GM18505 (cell line): ENCODE measurements around the gene PCDHB1.

Experiments used
- ATAC-seq: cut with Tn5 transposase; IDR thresholded peaks from one replicate; pipeline ENCODE4 v1.9.1; 2021; ENCODE audit not compliant: unreplicated experiment
- POLR2A ChIP-seq: IDR thresholded peaks from 4 replicates; pipeline ENCODE4 v1.6.1; 2011; ENCODE audit warnings: borderline replicate concordance; ENCODE audit not compliant: insufficient read depth, insufficient read length; ENCODE audit errors: extremely low read depth

The PCDHB1 gene, protein sequence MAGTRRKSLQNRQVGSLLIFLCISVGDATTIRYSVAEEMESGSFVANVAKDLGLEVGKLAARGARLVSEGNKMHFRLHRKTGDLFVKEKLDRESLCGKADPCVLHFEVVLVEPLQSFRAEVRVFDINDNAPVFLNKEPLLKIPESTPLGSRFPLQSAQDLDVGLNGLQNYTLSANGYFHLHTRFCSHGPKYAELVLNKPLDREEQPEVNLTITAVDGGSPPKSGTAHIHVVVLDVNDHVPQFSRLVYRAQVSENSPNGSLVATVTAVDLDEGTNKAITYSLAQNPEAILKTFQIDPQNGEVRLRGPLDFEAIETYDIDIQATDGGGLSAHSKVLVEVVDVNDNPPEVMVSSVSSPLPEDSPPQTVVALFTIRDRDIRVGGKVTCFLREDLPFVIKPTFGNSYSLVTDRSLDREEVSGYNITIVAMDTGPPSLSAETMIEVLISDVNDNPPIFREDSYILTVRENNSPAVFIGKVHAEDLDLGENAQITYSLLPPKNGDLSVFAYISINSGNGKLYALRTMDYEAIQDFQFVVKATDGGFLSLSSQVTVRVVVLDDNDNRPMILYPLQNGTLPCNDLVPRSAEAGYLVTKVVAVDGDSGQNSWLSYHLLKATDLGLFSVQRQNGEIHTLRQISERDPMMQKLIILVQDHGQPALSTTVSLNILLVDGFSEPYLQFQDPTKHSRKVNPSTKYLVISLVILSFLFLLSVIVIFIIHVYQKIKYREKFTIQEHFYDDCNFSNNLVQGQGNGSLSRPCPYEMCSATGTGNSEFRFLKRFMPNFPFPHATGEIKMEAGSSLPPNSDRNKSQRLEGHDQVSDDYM

DNA sequence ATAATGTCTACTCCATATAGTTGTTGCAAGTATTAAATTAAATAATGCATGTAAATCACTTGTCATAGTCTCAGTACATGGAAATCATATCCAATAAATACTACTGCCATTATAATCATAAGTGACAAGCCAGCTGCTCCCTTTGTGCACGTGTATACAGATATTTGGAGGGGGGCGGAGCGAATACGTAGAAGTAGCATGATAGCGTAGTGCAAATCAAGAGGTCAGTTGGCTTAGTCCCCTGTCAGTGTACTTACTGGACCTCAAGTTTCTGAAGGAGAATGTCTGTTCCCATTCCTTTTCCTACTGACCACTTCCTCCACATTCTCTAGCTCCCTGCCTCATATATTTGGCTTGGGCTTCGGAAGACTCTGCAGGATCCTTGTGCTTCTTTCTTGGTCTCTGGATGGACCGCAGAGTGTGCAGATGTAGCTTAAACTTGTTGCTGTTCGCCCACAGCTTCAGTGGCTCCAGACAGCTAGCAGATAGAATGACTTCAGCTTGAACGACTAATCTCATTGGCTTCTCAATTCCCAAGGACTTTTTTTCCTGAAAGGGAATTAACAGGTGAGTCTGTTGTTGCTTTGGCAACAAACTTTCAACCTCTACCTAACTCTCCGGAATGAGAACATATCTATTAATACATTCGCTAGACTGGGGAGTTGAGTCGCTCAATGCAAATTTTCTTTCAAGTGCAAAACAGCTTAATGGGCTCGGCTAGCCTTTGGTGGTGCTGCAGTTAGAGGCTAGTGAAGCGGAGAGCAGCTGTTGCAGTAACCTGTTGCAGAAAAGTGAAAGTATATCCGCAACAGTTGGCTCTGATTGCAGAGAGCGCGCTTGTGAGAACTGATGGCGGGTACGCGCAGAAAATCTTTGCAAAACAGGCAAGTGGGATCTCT lies at the start of gene PCDHB1:
PCDHB1 (plus strand) TSS at position 753 of the 899 bp plus-strand sequence; CDS start at position 850, 97 bp downstream.
- no peak for TF ChIP-seq POLR2A

DNA sequence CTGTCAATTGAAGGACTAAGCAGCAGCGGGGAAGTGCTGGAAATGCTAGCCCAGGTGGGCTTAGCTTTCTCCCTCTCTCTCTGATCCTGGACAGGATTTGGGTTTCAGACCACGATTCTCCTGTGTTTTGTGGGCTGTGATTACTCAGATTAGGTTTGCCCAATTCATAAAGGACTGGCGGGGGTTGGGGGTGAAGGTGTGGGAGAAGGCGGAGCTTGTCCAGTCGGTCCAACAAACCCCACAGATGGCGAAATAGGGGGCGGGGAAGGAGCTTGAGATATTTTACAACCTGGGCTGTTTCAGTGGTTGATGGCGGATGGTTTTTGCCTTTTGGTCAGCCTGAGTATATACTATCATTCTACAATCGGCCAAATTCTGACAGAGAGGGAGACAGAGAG lies 49.7 kb upstream of the PCDHB1 start:
- TF ChIP-seq POLR2A: no peak
- no peak for ATAC-seq

More for the DNA sequence above, at the start of gene PCDHB1:
- ATAC-seq: no peak

DNA sequence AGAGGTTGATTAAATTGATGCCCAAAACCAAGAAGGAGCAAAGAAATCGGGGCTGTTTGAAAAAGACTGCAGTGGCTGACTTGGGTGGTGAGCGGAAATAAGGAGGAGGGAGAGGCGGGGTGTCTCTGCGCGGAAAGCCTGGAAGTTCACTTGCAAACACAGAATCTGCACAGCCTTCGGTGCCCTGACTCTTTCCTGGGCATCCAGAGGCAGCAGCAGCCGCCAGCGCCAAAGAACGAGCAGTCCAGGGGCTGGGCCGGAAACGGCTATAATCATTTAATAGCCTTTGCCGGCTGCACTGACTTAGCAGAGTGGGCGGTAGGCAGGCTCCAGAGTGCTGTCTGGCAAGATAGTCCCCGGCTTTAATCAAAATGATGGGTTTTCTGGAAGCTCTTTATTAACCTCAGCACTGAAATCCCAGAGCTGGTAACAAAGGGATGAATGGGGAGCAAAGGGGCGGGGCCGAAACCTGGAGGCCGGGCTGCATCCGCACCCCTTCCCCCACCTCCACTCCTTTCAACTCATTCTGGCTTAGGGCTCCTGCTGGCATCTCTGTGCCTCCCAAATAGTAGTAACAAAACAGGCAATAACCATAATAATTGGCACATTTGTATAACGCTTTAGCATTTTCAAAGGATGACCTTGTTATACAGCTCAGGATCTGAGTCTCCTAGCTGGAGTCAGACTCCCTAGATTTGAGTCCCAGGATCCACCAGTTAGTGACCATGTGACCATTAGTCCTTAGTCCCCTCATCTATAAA lies 49.1 kb upstream of the PCDHB1 start:
- no peak for TF ChIP-seq POLR2A
- no peak for ATAC-seq

DNA sequence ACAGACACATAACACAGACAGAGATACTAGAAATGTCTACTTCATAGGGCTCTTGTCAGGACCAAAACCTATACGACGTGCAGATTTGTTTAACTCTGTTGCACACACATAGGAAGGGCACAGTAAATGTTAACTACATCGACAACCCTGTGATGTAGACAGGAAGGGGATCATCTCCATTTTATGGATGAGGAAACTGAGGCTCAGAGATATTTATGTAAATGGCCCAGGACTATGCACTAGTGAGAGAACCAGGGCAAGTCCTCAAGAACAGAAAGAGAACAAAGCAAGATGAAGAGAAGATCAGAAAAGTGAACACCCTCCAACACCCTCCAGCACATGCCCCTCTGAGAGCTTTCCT lies 48.6 kb upstream of the PCDHB1 start:
- no peak for ATAC-seq
- TF ChIP-seq POLR2A: no peak

DNA sequence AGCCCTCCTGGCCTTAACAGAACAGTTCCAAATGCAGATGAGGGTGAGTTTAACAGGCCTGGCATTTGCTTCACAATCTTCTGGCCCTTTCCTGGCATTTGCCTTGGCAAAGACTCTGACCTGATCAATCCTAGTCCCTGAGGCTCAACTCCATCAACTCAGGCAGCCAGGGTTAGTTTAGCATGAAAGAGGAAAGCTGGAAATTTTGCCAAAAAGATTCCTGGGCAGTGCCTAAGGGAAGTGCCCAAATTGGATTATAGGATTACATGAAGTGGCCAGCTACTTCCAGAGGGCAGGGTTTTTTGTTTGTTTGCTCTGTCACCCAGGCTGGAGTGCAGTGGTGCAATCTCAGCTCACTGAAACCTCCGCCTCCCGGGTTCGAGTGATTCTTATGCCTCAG lies 48.1 kb upstream of the PCDHB1 start:
- no peak for TF ChIP-seq POLR2A
- no peak for ATAC-seq

DNA sequence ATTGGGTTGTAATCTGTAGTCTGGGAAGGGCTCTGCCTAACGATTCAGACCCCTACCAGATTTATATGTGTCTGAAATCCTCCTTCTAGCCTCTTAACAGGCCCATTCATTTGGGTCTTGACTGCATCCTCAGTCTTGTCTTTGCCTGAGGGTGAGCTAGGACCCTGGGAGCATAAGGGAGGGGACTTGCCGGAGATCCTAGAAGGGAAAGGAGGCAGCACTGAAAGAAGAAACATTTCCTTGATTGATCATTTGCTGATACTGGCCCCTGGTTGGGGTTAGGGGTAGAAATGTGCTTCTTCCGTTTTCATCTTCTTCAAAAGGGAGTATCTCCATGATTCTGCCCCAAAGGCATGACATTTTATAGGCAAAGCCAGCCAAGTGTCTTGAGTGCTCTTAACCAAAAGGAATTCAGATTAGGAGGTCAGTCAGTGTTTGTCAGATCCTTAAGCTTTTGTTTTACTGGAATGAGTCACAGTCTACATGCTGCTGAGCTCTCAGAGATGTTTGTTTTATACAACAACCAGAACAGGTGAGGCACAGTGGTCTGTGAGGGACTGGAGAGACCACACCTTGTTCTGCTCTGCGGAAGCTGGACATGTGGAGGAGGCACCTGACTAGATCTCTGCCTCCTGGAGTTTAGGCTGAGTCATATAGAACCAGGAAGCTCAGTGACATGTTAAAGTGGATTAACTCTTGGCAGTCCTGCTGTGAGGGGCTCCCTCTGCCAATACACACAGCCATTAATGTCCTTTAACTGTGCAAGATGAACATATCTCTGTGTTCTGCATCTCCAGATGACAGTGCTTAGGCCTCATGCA lies 47.2 kb upstream of the PCDHB1 start:
- no peak for ATAC-seq

DNA sequence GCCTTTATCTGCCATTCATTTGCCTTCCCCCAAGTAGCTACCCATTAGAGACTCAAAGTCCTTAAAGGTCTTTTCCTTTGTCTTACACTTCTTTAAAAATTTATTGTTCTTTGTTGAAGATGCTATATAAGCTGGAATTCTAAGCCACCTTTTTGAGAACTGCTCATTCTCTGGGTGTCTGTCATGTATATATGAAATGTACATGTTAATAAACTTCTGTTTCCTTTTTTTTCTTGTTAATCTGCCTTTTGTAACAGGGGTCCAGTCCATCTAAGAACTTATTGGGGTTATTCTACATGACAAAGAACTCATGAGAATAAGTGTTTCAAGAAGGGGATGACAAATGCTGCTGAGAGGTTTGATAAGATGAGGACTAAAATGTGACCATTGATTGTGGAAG lies 43.4 kb upstream of the PCDHB1 start:
- ATAC-seq: no peak
- TF ChIP-seq POLR2A: no peak

More for the DNA sequence above, 47.2 kb upstream of the PCDHB1 start:
- no peak for TF ChIP-seq POLR2A

DNA sequence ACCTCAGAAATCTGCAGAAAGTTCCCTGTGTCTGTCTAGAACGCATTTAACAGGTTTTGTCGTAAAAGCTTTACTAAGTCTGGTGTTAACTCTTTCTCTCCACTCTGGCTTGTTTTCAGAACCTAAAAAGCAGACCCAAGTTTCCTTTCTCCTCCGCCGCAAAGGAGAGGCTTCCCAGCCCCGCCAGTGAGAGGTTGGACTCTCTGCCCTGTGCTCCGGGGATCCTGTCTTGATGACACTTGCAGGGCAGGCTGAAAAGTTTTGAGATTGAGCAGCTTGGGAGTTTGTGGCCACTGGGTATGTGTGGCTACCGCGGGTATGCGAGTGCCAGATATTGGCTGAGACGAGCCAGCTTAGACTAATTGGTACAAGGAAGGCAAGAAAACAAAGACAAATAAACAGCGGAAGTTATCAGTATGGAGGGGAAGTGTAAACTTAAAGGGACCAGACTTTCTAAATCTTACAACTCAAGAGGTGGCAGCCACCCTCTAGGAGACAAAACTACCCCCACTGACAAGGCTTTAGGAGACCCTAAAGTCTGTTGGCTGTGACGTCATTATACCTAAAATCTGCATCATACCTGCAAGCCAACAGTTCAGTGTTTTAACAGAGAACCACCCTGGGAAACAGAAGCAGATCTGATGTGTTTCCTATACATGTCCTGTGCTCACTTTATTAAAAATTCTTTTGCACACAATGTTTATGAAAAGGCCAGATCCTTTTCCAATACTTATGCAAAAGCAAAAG lies 41.0 kb upstream of the PCDHB1 start:
- ATAC-seq: no peak
- TF ChIP-seq POLR2A: no peak

DNA sequence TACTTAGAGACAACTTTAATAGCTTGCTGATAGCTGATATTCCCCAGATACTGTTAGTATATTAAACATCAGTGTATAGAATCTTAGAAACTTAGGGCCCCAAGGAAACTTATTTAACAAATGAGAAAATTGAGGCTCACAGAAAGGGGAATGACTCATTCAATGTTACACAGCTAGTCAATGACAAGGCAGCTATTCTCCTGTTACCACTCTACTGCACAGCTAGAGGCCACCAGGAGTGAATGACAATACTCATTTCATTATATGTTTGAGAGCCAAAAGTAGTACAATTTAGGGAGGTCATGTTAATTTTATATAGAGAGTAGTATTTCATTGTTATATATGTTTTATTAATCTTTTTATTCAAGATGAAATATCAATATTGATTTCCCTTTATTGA lies 33.2 kb upstream of the PCDHB1 start:
- no peak for TF ChIP-seq POLR2A
- no peak for ATAC-seq

DNA sequence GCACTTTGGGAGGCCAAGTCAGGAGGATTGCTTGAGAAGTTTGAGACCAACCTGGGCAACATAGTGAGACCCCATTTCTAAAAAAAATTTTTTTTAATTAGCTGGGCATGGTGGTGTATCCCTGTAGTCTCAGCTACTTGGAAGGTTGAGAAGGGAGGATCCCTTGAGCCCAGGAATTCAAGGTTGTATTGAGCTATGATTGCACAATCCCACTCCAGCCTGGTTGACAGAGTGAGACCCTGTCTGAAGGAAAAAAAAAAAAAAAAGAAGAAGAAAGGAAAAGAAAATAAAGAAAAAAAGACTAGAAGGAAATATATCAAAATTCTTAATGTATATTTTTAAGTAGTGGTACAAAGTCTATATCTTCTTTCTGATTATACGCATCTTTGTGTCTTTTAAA lies 28.8 kb upstream of the PCDHB1 start:
- no peak for TF ChIP-seq POLR2A
- ATAC-seq: no peak

DNA sequence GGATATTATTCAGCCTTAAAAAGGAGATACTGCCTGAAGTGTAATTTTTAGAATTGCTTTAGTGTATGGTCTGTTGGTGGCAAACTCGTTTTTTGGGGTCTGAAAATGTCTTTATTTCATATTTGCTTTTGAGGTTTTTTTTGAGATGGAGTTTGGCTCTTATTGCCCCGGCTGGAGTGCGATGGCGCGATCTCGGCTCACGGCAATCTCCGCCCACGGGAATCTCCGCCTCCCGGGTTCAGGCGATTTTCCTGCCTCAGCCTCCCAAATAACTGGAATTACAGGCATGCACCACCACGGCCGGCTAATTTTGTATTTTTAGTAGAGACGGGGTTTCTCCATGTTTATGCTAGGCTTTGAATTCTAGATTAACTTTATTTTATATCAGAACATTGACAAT lies 20.2 kb upstream of the PCDHB1 start:
- ATAC-seq: no peak
- no peak for TF ChIP-seq POLR2A

DNA sequence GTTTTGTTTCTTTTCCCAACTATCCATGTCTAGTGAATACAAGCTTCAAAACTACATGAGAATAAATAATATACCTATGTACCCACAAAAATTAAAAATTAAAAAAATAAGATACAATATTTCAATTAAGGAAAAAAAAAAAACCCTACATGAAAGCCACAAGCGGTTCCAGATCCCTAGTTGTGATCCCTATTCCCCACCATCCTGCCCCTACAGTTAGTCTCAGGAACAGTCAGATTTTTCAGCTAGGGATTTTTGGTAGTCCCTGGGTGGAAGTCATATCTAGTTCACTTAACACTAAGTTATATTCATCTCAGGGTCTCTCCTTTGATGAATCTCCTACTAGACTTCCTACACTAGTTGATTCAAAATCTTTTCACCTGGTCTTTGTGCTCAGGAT lies 18.5 kb upstream of the PCDHB1 start:
- TF ChIP-seq POLR2A: no peak
- ATAC-seq: no peak

DNA sequence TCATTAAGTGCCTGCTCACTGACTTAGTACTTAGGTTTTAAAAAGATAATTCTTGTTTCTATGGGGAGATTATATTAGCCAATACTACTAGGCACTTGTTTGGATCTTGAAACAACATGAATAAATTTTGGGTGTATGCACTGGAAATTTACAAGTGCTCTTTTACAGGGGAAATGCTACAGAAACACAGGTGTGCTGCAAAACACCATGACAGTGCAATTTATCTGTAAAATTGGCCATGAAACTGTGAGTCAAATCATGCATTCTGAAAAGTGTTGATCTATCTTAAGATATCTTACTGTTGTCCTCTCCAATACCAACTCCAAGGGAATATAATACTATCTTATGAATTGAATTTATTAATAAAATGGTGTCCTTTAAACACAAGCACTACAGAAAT lies 12.1 kb upstream of the PCDHB1 start:
- TF ChIP-seq POLR2A: no peak
- no peak for ATAC-seq
